HG03520 (cell line): ENCODE results near the gene EREG.

Experiments
- ATAC-seq: cut with Tn5 transposase; IDR thresholded peaks from one replicate; pipeline ENCODE4 v1.9.1; 2021; ENCODE audit warnings: mild to moderate bottlenecking, moderate library complexity; ENCODE audit not compliant: unreplicated experiment

The EREG gene

DNA sequence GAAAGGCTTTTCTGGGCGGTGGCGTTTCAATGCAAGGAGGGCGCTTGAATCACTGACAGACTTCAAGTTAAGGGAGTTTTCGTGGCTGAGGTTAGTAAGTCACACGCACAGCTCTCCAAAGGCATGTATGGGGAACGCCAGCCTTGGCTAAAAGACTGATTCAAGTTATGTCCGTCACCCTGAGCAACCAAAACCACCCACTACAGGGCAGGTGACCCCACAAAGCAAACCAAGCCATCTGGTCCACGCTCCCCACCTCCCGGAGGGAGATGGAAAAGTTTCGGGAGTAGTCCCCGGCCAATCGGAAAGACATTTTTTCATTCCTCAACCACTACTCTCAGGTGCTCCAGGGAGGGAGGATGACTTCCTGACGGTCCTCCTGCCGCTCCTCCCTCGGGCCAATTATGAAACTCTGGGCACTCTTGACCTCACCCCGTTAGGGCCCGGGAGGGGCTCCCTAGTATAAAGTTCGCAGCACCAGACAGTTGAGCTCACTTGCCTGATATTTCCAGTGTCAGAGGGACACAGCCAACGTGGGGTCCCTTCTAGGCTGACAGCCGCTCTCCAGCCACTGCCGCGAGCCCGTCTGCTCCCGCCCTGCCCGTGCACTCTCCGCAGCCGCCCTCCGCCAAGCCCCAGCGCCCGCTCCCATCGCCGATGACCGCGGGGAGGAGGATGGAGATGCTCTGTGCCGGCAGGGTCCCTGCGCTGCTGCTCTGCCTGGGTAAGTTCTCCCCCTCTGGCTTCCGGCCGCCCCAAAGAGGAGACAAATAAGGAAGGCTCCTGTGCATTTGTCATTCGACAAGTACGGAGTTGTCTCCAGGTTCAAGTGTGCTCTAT is at the start of gene EREG:
EREG (plus strand) TSS at position 494 of the 840 bp plus-strand sequence; CDS start at position 658, 164 bp downstream.
- ATAC-seq = peak; percentile 48

DNA sequence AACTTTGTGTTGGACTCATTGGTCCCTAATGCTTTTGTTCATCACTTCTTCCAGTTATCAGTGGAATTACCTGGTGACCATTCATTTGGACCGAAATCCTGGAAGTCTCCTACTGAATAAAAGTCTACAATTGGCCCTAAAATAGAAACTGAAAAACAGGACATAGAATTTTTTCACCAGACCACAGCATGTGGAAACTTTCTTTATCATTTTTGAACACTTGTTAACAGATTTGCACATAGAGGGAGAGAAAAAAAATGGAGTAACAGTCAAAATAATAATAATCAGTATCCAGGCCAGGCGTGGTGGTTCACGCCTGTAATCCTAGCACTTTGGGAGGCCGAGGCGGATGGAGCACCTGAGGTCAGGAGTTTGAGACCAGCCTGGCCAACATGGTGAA is 49.6 kb upstream of the EREG start:
- ATAC-seq = no peak

- ATAC-seq = no peak
These were observed 48.5 kb upstream of the EREG start for GRCh38 chr4:74316397-74316796.

- ATAC-seq = no peak
These were observed 47.2 kb upstream of the EREG start for GRCh38 chr4:74317616-74318246.

DNA sequence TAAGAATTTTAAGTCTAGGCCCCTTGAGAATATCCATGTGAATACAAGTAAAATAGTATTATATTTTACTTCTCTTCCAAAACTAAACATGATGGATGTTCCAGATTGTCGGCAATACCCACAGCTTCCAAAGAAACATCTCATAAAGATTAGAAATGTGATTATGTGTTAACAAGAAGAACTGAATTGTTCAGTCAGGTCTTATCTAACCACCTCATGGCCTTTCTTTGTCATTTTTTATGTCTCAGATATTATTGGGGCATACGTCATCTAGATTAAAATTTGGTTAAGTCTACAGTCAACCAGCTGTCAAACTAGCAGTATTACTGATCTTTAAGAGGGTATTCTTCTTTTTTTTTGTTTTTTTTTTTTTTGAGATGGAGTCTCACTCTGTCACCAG is 46.7 kb upstream of the EREG start:
- ATAC-seq = no peak

- no peak for ATAC-seq
These were observed 45.5 kb upstream of the EREG start for GRCh38 chr4:74319470-74319869.

DNA sequence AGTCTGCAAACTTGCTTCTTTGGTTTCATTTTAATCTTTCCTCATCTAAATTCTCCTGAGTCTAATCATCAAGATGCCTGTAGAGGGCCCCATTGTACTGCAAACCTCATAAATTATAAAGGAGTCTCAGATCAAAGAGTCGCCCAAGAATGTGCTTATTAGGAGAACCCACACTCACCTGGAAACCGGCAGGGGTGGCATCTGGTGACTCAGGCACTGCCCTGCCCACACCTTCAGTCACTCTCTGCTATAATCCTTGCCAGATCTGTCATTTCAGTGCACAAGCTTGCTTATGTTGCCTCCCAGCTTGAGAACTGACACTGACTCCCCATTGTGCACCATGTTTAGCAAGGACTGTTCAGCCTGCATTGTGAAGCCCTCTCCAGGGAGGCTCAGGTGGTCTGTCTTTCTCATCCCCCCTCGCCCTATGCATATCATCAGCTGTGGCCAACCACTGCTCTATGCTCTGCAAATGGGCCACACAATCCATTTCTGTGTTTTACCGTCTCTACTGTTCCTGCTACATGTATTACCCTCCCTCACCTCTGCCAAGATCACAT is 44.3 kb upstream of the EREG start:
- peak; percentile 80 for ATAC-seq

DNA sequence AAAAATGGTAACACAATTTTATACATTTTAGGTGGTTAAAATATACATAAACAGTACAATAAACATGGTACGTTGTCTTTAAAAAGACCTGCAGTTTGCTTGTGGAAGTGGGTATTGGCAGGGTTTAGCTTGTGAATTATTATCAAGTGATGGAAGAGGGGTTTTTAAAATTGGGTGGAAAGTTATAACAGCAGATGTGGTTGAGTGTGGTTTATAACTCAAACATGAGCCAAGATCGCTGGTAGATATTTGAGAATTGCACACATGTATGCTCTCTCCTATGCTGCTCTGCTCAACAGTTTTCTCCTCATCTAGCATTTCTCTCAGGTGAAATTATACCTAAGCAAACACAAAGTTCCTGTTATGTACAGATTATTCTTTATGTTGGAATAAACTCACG is 42.6 kb upstream of the EREG start:
- ATAC-seq = no peak

DNA sequence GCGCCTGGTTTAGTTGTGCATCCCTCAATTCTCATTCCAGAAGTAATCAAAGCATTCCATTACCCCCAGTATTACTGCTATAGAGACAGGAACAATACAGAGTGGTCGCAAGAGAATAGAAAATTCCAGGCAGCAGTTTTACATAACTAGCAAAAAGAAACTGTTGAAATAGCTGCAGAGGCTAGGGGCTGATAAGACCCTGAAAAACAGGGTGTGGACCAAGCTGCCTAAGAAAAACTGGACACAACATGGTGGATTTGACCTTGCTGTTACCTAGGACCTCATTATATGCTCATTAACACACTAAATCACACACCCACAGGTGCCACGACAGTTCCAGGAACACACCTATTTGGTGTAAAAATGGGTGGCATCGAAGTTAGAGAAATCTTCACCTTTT is 41.3 kb upstream of the EREG start:
- ATAC-seq = no peak

- ATAC-seq = no peak
These were observed 40.7 kb upstream of the EREG start for GRCh38 chr4:74324262-74324661.

DNA sequence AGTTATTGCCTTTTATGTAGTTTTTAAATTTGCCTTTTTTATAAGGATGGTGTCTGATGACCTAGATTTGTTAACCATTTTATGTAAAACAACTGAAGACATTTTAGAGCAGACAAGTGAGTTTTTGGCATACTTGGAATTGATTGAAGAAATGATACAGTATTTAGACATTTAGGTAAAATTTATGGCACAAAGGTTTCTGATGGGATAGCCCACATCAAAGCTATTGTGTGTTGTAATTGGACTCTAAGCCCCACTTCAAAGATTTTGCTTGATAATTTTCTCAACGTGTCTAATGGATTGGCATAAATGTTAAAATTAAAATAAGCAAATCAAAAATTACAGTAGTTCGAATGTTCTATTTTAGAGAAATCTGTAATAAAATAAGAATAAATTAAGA is 39.1 kb upstream of the EREG start:
- no peak for ATAC-seq

DNA sequence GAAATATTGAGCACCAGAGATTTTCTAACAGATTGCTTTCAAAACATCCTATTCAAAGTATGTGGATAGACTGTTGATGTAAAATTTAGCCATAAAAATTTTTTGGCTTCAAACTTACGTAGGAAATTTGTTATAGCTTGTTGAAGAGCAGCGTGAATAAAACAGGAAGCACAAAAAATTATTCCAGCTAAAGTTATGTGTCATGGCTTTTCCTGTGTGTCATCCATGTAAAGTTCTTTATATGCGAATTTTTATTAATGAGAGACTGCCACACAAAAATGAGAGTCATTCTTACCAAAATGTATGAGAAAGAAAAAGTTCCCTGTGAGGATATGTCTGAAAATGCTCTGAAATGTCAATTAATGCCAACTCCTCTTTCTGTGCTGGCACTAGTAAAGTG is 37.2 kb upstream of the EREG start:
- no peak for ATAC-seq

DNA sequence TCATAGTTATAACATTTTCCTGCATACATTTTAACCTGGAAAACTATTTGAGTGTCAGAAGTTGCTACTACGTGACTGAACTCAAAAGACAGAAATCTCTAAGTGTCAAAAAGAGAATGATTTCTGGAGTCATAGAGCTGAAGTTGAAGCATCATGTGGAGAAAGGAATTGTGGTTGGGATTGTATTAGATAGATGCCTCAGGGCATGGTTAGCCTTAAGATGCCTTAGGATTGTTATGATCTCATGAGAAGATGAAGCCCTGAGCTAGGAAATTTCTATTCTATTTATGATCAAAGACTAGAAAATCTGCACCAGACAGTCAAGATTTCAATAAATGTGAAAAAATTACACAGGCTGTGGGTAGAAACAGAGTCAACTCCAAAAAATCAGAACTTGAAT is 36.4 kb upstream of the EREG start:
- ATAC-seq = no peak

DNA sequence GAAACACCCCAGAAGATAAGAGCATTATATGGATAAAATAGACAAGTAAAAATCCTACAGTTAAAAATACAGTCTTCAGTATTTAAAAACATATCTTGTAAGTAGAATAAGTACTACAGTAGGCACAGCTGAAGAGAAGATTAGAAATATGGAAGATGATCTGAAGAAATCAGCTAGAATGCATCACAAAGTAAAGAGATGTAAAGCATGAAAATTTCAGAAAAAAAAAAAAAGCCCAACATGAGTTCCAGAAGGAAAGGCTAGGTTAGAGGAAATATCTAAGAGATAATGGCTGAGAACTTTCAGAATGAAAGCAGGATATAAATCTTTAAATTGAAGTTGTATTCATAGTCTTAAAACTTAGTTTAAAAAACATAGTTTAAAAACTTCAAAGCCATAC is 35.6 kb upstream of the EREG start:
- ATAC-seq = no peak

GRCh38 chr4:74330295-74330750 is 34.6 kb upstream of the EREG start:
- ATAC-seq = no peak

DNA sequence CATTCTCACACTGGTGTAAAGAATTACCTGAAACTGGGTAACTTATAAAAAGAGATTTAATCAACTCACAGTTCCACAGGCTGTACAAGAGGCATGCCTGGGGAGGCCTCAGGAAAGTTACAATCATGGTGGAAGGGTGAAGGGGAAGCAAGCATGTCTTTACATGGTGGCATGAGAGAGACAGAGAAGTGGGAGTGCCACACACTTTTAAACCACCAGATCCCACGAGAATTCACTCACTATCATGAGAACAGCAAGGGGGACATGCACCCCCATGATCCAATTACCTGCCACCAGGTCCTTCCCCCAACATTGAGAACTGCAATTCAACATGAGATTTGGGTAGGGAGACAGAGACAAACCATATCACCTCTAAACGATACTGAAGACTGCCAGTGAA is 33.7 kb upstream of the EREG start:
- no peak for ATAC-seq

- ATAC-seq = no peak
These were observed 33.0 kb upstream of the EREG start for GRCh38 chr4:74331944-74332343.

- no peak for ATAC-seq
These were observed 30.3 kb upstream of the EREG start for GRCh38 chr4:74334636-74335035.

GRCh38 chr4:74335341-74336021 is 29.5 kb upstream of the EREG start:
- peak; percentile 57 for ATAC-seq

DNA sequence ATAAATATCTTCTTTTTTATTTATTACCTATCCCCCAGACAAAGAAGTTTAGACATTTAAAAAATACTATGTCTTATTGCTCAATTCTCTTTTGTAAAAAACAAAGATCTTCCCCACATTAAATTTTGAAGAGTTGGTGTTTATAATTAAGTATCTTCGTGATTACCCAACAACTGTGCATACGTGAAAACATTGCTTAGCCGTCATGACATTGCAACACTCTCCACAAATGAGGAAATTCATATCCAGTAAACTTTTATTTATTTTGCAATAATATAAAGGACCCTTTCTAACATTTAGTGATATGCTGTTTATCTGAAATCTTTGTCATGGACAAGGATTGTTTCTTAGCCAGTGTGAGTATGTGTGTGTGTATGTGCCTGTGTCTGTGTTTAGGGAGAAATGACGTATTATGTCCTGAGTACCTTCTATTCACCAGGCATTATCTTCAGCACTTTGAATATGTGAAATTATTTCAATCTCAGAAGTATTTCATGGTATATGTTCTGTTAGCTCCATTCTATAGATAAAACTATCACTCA is 26.1 kb upstream of the EREG start:
- no peak for ATAC-seq

GRCh38 chr4:74339501-74339900 is 25.4 kb upstream of the EREG start:
- peak; percentile 52 for ATAC-seq
